ENCODE data around the gene CCDC178.

DNA sequence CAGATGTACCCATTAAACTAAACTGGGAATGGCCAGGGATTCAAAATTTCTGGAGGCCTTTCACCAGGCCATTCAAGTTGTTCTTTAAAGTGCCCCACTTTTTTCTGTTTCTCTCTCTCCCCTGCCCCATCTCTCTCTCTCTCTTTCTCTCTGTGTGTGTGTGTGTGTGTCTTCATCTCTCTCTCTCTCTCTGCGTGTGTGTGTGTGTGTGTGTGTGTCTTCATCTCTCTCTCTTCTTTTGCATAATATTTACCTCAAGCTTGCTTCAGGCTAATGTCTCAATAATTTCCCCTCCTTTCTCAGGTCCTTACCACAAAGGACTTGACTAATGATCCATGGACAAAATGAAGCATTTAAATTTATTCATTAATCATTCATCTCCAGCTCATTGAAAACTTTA, 503.5 kb downstream of the CCDC178 start:
- no peak for TF ChIP-seq POLR2A (IDR thresholded peaks at IDR 0.05)
- TF ChIP-seq, protein P1, sequence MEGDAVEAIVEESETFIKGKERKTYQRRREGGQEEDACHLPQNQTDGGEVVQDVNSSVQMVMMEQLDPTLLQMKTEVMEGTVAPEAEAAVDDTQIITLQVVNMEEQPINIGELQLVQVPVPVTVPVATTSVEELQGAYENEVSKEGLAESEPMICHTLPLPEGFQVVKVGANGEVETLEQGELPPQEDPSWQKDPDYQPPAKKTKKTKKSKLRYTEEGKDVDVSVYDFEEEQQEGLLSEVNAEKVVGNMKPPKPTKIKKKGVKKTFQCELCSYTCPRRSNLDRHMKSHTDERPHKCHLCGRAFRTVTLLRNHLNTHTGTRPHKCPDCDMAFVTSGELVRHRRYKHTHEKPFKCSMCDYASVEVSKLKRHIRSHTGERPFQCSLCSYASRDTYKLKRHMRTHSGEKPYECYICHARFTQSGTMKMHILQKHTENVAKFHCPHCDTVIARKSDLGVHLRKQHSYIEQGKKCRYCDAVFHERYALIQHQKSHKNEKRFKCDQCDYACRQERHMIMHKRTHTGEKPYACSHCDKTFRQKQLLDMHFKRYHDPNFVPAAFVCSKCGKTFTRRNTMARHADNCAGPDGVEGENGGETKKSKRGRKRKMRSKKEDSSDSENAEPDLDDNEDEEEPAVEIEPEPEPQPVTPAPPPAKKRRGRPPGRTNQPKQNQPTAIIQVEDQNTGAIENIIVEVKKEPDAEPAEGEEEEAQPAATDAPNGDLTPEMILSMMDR (IDR thresholded peaks at IDR 0.05) = no peak

Measured in adrenal gland (tissue), 5 donors.